Fibroblast of skin of back (primary cell): ENCODE measurements around the gene SHISAL1. TPM values are rescaled to one million over a fixed set of nuclear protein-coding genes. Genes with fewer than 3 reads are reported as not detected.

Experiments used
- DNase-seq: peaks from one replicate; pipeline ENCODE4 v3.0.0-alpha.2; 2013
- polyA plus RNA-seq, 2 experiments: library from polyadenylated mRNA; unstranded; fragments of 120-200 nt; gene quantifications; one replicate each; pipeline ENCODE4 v1.2.1, GENCODE V29; 2013; ENCODE audit not compliant: insufficient read length in 2 of 2

SHISAL1 gene
- 0.28 TPM for polyA plus RNA-seq (2013, experiment 1 of 2; ENCODE audit: insufficient read length)
- polyA plus RNA-seq (2013, experiment 2 of 2; ENCODE audit: insufficient read length) = 0.66 TPM

DNA sequence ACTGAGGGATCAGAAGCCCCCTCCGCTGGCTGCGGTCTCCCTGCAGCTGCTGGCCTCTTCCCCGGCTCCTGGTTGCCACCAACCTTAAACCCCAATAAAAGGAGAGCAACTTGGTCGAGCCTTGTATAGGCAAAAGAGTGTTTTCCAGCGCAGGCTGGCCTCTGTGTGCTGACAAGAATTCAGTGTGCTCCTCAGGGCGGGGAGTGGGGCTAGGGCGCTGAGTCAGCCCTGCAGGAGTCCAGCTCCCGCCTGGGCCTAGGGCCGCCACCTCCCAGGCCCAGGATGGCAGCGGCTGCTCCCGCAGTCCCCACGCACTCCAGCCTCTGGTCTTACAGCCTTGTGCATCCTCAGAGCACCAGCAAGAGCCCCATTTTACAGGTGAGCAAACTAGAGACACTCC, at the start of gene SHISAL1:
Gene SHISAL1 (minus strand): TSS at position 186 of the 400 bp plus-strand sequence. CDS start 12,006 bp downstream, outside the sequence.
- peak; percentile 53 for DNase-seq

GRCh38 chr22:44361391-44362126, 48.8 kb upstream of the SHISAL1 start:
- DNase-seq = no peak

- peak; percentile 81 for DNase-seq
Measured at GRCh38 chr22:44360668-44361381, 48.1 kb upstream of the SHISAL1 start.

- DNase-seq = no peak
Measured at GRCh38 chr22:44360306-44360667, 47.5 kb upstream of the SHISAL1 start.

GRCh38 chr22:44359496-44360110, 46.9 kb upstream of the SHISAL1 start:
- DNase-seq = no peak

- no peak for DNase-seq
Measured at GRCh38 chr22:44358709-44359440, 46.1 kb upstream of the SHISAL1 start.

GRCh38 chr22:44357966-44358465, 45.3 kb upstream of the SHISAL1 start:
- peak; percentile 30 for DNase-seq

GRCh38 chr22:44357296-44357965, 44.7 kb upstream of the SHISAL1 start:
- DNase-seq = no peak

DNA sequence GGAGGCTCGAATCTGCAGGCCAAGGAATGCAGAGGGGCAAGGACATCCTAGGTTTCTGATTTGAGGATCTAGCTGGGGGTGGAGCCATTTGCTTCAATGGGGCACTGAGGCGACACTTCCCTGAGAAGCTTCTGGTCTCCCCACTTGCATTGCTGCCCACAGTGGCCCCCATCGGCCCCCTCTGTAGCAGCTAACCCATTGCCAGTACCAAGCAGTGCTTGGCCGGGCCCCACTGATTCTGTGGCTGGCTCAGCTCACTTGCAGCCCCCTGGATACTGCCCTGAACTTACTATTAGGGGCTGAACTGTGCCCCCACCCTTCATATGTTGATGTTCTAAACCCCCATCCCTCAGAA, 42.9 kb upstream of the SHISAL1 start:
- DNase-seq = no peak

DNA sequence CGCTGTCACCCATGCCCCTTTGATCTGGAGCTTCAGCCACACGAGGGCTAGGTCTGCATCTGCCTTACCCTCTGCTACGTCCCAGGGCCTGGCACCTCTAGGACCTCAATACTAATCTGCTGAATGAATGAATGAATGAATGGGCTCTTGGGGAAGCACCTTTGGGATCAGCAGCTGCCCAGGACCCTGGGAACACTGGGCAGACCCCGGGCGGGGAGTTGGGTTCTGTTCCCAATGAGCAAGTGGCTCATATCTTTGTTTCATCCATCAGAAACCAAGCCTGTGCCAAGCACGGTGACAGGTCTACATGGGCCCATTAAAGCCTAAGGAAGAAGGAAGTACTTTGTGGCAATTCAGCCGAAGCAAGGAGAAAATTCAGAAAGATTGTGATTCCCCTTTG, 41.5 kb upstream of the SHISAL1 start:
- DNase-seq = no peak

GRCh38 chr22:44353041-44353440, 40.3 kb upstream of the SHISAL1 start:
- DNase-seq = no peak

- DNase-seq = no peak
Measured at GRCh38 chr22:44352378-44353035, 39.8 kb upstream of the SHISAL1 start.

DNA sequence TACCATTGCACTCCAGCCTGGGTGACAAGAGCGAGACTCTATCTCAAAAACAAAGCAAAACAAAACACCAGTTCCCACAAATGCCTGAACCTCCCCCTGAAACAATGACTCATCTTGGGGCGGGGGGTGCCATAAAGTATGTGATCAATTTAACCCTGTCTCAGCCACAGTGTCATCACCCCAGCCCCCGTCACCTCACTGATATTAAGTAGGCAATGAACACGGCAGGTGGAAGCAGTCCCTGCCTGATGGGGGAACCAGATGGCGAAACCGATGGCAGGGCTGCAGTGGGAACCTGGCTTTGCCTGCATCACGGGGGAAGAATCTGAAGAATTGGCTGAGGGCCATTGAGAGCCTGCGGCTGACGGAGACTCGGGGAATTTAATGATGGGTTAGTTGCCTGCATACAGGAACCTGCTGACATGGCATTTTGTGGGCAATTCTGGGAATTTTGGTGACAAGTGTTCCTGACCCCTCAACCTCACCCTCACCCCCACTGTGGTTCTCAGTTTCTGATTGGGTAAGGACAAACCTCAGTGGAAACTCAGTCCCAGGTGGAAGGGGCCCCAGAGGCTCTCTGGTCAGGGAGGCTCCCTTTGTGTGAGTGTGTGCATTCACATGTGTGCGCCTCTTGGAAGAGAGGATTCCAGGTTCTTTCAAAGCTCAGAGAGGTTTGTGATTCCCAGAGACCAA, 39.1 kb upstream of the SHISAL1 start:
- DNase-seq = peak; percentile 89

- no peak for DNase-seq
Measured at GRCh38 chr22:44351037-44351436, 38.3 kb upstream of the SHISAL1 start.

- DNase-seq = no peak
Measured at GRCh38 chr22:44349594-44349993, 36.8 kb upstream of the SHISAL1 start.

- no peak for DNase-seq
Measured at GRCh38 chr22:44348971-44349560, 36.3 kb upstream of the SHISAL1 start.

DNA sequence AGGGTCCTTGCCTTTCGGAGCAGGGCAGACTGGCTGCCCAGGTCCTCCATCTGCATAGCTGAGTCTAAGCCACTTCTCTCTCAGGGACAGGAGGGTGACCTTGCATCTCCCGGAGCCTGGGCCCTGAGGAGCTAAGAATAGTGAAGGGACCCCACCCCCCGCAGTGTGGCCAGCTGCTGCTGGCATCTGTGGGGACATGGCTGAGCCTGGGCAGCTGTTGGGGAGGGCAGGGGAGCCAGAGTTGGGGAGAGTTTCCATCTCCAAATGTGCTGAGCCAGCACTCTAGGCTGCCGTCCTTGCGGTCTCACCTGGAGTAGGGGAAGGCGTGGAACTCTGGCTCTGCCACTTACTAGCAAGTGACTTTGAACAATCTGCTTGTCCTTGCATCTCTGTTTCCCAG, 34.8 kb upstream of the SHISAL1 start:
- no peak for DNase-seq

DNA sequence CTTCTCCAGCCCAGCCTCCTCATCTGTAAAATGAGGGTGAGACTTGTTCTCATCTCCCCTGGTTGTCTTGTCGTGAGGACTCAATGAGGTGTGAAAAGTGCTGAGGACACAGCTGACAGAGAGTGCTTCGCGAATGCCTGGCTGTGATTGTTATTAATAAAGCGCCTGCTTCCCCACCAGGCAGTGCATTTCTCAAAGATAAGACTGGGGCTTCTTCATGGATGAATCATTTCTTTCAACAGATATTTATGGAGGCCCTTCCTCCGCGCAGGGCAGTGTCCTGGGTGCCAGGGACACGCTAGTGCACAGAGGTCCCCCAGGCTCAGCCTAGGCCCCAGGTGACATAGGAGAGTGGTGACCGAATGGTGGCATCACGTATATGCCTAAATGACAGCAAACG, 34.3 kb upstream of the SHISAL1 start:
- DNase-seq = peak; percentile 55

DNA sequence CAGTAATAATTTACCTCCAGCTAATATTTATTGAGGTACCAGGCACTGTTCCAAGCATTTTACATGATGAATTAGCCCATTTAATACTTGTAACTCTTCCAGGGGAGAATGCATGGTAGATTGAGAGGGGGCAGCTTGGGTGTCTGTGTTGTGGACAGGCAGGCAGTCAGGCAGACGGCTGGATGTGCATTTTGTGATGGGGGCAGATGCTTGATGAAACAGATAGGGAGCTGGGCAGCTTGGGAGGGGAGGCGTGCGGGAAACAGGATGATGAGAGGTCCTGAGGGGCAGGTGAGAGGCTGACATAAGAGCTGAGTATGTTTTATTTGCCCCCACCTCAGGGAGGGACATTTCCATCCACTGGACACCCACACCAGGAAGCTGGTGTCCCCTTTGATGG, 33.1 kb upstream of the SHISAL1 start:
- DNase-seq = no peak

DNA sequence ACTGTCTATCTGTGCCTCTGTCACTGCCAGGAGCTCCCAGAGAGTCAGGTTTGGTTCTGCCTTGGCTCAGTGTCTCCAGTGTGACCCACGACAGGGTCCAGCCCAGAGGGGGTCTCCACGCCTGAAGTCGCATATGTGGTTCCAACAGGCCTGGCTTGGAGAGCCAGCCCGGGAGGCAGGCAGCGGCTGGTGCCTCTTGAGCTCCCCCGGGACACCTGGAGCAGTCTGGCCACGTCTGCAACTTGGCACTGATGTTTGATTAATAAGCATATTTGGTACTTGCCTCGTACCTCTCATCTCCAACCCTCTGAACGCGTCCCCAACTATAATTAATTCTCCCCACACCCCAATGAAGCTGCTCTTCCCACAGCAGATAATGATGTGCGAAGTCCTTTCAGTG, 31.7 kb upstream of the SHISAL1 start:
- no peak for DNase-seq
